ENCODE data around the gene MFSD12.

MFSD12 gene

DNA sequence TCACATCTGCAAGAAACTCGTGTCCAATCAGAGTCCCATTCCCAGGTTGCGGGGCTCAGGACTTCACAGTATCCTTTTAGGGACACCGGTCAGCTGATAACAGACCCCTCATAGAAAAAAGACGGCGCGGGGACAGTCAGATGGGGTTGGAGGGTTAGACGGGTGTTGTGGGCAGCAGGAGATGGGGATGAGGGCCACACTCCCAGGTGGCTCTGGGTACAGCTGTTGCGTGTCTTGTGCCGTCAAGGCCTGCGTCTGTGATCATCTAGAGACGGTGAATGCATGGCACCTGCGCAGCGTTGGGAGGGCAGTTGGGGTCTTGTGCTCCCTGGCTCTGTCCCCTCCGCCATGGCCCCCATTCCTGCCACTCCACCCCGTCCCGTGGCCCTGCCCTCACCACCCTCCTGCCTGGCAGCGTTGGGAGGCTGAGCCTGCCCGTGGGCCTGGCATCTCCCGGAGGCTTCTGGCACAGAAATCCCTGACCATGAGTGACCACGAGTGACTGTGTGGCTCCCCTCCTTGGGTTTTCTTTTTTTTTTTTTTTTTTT is 32.4 kb downstream of the MFSD12 start:
- TF ChIP-seq CTCF (IDR thresholded peaks at IDR 0.05; ENCODE audit: control extremely low read depth, extremely low read depth, low read depth, missing control alignments): no peak
- POLR2A ChIA-PET: no interaction called here
- no peak for DNase-seq (ENCODE audit: extremely low spot score)
- CTCF ChIA-PET: no interaction called here

GRCh38 chr19:3524078-3524842 is 33.1 kb downstream of the MFSD12 start:
- no peak for TF ChIP-seq CTCF (IDR thresholded peaks at IDR 0.05; ENCODE audit: control extremely low read depth, extremely low read depth, low read depth, missing control alignments)
- ChIA-PET POLR2A (interaction anchor here (0.6 kb wide), 1 partner anchor 219 kb away, joined by 5 read pairs; no protein-coding TSS in a partner anchor), CTCF (no interaction called here)
- DNase-seq (ENCODE audit: extremely low spot score): no peak

GRCh38 chr19:3523361-3524077 is 33.9 kb downstream of the MFSD12 start:
- no peak for DNase-seq (ENCODE audit: extremely low spot score)
- no peak for TF ChIP-seq CTCF (IDR thresholded peaks at IDR 0.05; ENCODE audit: control extremely low read depth, extremely low read depth, low read depth, missing control alignments)
- ChIA-PET CTCF (no interaction called here), POLR2A (no interaction called here)

DNA sequence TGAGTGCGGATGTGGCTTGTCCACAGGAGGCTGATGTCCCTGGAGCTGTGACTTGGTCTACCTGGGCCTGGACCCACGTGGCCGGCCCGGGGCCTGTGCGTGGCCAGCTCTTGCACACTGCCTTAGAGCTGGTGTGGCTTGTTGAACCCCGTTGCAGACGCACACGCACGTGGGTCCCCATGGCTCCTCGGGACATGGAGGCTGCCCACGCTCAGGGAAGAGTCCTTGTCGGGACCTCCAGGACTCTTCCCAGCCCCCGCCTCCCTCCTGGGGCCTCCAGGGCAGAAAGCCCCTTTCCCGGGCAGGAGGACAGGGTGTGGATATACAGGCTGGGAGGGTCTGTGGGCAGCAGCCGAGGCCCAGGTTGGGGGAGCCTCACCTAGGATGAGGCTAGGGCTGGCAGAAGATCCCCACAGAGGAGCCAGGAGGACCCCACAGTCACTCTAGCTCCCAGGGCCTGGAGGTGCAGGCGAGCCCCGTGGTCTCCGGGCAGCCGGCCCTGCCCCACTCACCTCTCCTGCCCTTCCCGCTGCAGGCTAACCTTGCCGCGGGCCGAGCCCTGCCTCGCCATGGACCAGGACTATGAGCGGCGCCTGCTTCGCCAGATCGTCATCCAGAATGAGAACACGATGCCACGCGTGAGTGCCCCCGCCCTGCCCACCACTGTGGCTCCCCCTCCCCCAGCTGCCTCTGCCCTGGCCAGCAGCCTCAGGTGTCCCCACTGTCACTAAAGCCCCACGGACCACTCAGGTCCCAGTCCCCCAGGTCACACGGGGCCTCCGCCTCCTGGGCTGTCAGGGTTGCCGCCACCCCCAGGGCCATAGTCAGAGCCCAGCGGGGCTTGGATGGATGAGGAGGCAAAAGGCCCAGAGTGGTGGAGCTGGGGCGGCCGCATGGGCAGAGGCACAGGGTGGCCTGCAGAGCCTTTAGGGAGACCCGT is 34.7 kb downstream of the MFSD12 start:
- DNase-seq (ENCODE audit: extremely low spot score): no peak
- ChIA-PET POLR2A (no interaction called here), CTCF (no interaction called here)
- TF ChIP-seq CTCF (IDR thresholded peaks at IDR 0.05; ENCODE audit: control extremely low read depth, extremely low read depth, low read depth, missing control alignments): no peak

DNA sequence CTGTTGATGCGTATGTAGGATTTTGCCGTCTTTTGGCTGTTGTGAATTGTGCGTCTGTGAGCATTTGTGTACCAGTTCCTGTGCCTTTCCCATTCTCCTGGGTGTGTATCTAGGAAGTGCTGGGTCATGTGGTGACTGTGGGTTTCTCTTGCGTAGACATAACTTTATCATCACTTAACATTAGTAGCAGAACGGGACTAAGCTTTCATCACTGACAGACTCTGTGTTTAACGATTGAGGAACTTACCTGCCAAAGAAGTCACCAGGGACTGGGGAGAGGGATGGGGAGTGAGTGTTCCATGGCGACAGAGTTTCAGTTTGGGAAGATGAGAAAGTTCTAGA is 36.3 kb downstream of the MFSD12 start:
- no peak for DNase-seq (ENCODE audit: extremely low spot score)
- ChIA-PET POLR2A (no interaction called here), CTCF (interaction anchor here (1.8 kb wide), 1 partner anchor 36 kb away, joined by 6 read pairs; no protein-coding TSS in a partner anchor)
- TF ChIP-seq CTCF (IDR thresholded peaks at IDR 0.05; ENCODE audit: control extremely low read depth, extremely low read depth, low read depth, missing control alignments): no peak

Measured in GM10248 (cell line).